Measurements from ENCODE around the gene S100A16.

S100A16 gene

GRCh38 chr1:153636312-153636711 lies 23.4 kb upstream of the S100A16 start:
- DNase-seq (ENCODE audit: low spot score), result no peak

- DNase-seq (ENCODE audit: low spot score), result no peak
These were observed 22.9 kb upstream of the S100A16 start for GRCh38 chr1:153635872-153636271.

- peak; percentile 99 for DNase-seq (ENCODE audit: low spot score)
These were observed 21.1 kb upstream of the S100A16 start, which contains the start of gene CHTOP for GRCh38 chr1:153633754-153634665. CHTOP (plus strand) TSS chr1:153634066; CDS start chr1:153636589, 2,523 bp downstream.

GRCh38 chr1:153633161-153633753 lies 20.3 kb upstream of the S100A16 start:
- no peak for DNase-seq (ENCODE audit: low spot score)

GRCh38 chr1:153631047-153632022 lies 18.4 kb upstream of the S100A16 start:
- peak; percentile 18 for DNase-seq (ENCODE audit: low spot score)

- no peak for DNase-seq (ENCODE audit: low spot score)
These were observed 17.4 kb upstream of the S100A16 start for GRCh38 chr1:153630384-153630783.

- no peak for DNase-seq (ENCODE audit: low spot score)
These were observed 17.0 kb upstream of the S100A16 start for GRCh38 chr1:153629971-153630370.

GRCh38 chr1:153629343-153629665 lies 16.4 kb upstream of the S100A16 start:
- no peak for DNase-seq (ENCODE audit: low spot score)

- DNase-seq (ENCODE audit: low spot score), result no peak
These were observed 15.9 kb upstream of the S100A16 start for GRCh38 chr1:153628638-153629342.

GRCh38 chr1:153627715-153628626 lies 15.0 kb upstream of the S100A16 start, which contains the start of gene S100A1:
S100A1 (plus strand) TSS chr1:153628434; CDS start chr1:153630522, 2,088 bp downstream.
- peak; percentile 52 for DNase-seq (ENCODE audit: low spot score)

GRCh38 chr1:153626904-153627714 lies 14.2 kb upstream of the S100A16 start, which contains the start of gene S100A13:
S100A13 (minus strand) TSS chr1:153627505; CDS start chr1:153626472, 1,033 bp downstream.
- DNase-seq (ENCODE audit: low spot score), result peak; percentile 98

- DNase-seq (ENCODE audit: low spot score), result no peak
These were observed 13.6 kb upstream of the S100A16 start for GRCh38 chr1:153626477-153626903.

GRCh38 chr1:153624965-153625611 lies 12.2 kb upstream of the S100A16 start:
- no peak for DNase-seq (ENCODE audit: low spot score)

GRCh38 chr1:153623101-153623500 lies 10.2 kb upstream of the S100A16 start:
- no peak for DNase-seq (ENCODE audit: low spot score)

GRCh38 chr1:153619171-153619570 lies 6.2 kb upstream of the S100A16 start:
- no peak for DNase-seq (ENCODE audit: low spot score)

- peak; percentile 89 for DNase-seq (ENCODE audit: low spot score)
These were observed 4.7 kb upstream of the S100A16 start for GRCh38 chr1:153617663-153618062.

GRCh38 chr1:153616917-153617311 lies 4.0 kb upstream of the S100A16 start:
- DNase-seq (ENCODE audit: low spot score), result no peak

GRCh38 chr1:153616144-153616916 lies 3.4 kb upstream of the S100A16 start, which contains the start of gene S100A14:
S100A14 (minus strand) TSS chr1:153616325; CDS start chr1:153615858, 467 bp downstream.
- peak; percentile 87 for DNase-seq (ENCODE audit: low spot score)

Measured in kidney tubule cell (primary cell).